T follicular helper cell (primary cell): ENCODE measurements around the gene SYTL1.
A peak's percentile ranks its signal among the peaks of the same experiment; 100 is the strongest.
"Not testable (repeated sequence)": the region's sequence is repeated elsewhere in the genome, so short reads cannot be mapped to it uniquely, and the experiment has no call there.

Source experiments
- DNase-seq: peaks from one replicate; pipeline ENCODE4 v3.0.0-alpha.2; 2020; ENCODE audit warnings: low read depth

Gene SYTL1

DNA sequence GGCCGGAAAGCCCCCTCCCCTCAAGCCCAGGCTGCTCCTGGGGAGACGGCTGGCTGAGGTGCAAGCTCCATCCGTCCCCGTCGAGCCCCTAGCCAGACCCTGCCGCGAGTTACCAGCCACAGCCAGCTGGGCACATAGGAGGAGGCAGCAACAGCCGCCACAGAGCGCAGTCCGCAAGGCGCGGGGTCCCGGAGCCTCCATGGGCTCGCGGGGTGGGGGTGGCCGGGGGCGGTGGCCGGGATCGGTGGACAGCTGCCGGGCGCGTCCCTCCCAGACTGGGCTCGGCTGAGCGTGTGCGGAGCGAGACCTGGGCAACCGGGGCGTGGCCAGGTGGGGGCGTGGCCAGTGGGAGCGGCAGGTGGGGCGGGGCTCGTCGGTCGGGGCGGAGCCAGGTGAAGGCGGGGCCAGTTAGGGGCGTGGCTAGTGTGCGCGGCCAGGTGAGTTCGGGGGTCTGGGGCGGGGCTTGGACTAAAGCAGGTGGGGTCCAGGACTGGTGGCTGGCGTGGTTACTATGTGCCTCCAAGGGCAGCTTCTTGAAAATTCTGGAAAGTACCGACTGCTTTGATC lies 41.3 kb downstream of the SYTL1 start, which contains the start of gene CD164L2:
Gene CD164L2, minus strand, starts transcription at position 295 of the 567 bp plus-strand sequence. Its CDS starts 94 bp downstream, at position 201.
- peak; percentile 40 for DNase-seq

DNA sequence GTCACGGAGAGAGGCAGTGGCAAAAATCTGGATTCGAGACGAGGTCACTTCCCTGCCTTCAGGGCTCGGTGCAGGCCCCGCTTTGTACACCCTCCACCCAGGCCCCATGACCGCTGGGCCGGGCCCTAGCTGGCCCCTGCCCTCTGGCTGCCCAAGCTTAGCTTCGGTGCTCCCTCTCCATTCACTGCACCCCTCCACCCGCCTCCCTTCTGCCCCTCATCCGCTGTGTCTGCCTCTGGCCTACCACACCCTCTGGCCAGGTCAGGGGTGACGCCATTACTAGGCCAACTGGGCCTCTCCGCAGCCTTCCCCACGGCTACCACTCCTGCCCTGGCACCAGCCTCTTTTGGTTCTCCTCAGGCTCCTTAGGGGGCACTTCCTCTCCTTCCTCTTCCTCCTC lies 41.8 kb downstream of the SYTL1 start:
- no peak for DNase-seq

DNA sequence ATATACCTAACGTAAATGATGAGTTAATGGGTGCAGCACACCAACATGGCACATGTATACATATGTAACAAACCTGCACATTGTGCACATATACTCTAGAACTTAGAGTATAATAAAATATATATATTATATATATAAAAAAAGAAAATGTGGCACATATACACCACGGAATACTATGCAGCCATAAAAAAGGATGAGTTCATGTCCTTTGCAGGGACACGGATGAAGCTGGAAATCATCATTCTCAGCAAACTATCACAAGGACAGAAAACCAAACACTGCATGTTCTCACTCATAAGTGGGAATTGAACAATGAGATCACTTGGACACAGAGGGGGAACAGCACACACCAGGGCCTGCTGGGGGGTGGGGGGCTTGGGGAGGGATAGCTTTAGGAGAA lies 43.0 kb downstream of the SYTL1 start:
- not testable (repeated sequence) for DNase-seq

- peak; percentile 67 for DNase-seq
Observed at GRCh38 chr1:27388337-27389005, 46.6 kb downstream of the SYTL1 start.

DNA sequence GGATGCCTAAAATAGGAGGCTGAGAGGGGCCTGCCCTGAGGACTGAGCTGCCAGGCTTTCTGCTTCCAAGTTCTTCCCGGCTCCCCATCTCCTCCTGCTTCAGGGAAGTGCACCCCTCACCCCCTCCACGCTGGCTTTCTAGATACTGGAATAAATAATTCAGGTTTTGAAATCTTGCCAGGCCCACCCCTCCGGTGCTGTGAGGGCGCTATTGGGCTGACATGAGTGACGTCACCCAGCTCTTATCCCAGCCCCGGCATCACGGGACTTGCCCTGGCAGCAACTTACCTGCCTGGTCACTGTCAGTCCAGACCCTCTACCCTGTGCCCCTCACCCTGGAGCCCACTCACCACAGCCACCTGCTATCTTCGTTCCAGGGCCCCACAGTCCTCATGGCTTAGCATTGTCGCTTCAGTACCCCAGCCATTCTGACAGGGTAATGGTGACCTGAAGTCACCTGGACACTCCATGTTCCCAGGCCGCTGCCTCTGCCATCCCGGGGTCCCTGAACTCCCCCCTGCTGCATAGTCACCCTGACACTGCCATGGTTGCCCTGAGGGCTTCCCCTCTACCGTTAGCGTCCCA lies 49.8 kb downstream of the SYTL1 start:
- DNase-seq, result no peak

DNA sequence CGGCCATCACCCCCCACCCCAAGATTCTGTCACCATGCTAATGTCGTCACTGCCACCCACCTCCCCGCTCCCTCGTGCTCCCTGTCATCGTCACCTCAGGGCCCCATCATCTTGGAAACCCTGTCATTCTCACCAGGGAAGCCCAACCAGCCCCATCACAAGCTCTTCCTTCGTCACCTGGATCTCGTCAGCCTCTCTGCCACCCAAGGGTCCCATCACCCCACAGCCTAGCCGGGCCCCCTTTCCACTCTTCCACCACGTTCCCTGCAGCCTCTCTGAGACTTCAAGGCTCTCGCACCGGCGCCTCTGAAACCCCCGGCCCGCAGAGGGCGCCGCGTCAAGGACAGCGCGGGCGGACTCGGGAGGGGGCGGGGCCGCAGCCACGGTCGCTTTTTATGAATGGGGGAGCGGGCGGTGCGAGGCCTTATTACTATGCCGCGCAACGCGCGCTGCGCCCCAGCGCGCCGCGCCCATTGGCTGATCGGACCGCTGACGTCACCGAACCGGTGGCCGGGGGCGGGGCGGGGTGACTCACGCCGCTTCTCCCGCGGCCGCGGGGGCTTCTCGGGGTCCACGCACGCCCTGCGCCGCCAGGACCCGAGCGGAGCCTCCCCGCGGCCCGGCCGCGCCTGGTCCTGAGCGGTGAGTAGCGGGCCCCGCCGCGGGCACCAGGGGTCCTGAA lies 50.4 kb downstream of the SYTL1 start, which contains the start of gene GPR3:
Gene GPR3, plus strand, starts transcription at position 527 of the 682 bp plus-strand sequence. CDS start 1,177 bp downstream, outside the sequence.
- peak; percentile 92 for DNase-seq

GRCh38 chr1:27392778-27393635 lies 51.2 kb downstream of the SYTL1 start:
- no peak for DNase-seq

- DNase-seq, result no peak
Observed at GRCh38 chr1:27393641-27394281, 51.9 kb downstream of the SYTL1 start.

DNA sequence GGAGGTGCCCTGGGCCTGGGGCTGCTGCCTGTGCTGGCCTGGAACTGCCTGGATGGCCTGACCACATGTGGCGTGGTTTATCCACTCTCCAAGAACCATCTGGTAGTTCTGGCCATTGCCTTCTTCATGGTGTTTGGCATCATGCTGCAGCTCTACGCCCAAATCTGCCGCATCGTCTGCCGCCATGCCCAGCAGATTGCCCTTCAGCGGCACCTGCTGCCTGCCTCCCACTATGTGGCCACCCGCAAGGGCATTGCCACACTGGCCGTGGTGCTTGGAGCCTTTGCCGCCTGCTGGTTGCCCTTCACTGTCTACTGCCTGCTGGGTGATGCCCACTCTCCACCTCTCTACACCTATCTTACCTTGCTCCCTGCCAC lies 52.4 kb downstream of the SYTL1 start:
- DNase-seq, result no peak

DNA sequence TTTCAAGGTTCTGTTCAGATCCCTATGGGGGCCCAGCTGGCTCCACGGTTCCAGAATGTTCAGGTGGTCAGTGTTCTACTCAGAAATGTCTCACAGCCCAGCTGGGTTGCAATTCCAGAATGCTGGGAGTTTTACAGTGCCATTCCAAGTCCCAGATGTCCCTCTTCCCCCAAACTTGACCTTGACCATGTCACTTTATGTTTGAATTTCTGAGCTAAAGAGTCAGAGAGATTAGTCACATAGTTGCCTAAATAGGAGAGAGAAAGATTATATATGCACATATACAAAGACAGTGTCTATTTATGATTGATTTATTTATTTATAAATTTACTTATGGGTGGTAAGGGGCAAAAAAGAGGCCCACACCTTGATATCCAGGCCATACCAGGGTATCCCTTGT lies 53.1 kb downstream of the SYTL1 start:
- DNase-seq, result no peak

- DNase-seq, result peak; percentile 70
Observed at GRCh38 chr1:27395441-27396195, 53.8 kb downstream of the SYTL1 start.

DNA sequence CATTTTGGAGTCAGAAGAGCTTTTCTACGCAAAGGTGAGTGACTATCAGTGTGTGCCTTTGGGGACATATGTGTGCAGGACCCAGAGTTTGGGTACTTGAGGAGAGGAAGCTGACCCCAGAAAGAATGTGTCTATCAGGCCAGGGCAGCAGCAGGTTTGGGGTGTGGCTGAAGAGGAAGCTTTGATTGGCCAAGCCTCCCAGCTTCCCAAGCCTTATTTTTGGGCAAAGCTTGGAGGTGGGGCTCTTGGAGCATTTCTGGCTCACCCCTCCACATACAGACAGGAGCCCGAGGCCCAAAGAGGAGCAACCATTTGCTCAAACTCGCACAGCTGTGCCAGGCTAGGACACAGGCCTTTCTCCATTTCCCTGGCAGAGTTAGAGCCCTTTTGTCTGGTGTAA lies 55.3 kb downstream of the SYTL1 start:
- DNase-seq, result no peak

DNA sequence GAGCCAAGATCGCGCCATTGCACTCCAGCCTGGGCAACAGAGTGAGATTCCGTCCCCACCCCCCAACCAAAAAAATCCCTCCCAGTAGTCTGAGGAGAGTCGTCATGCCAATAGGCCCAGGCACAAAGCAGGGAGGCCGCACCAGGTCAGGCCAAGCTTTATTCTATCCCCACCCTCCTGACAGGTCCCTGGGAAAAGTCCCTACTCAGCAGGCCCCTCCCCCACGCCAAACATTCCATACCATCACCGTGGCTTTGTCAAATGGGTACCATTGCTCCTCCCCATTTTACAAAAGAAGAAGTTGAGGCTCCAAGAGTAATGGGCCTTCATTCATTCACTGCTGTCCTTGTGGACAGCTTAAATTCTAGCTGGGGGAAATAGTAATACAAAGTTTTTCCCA lies 55.9 kb downstream of the SYTL1 start:
- DNase-seq, result no peak

GRCh38 chr1:27398405-27399149 lies 56.8 kb downstream of the SYTL1 start:
- DNase-seq, result no peak

- DNase-seq, result no peak
Observed at GRCh38 chr1:27399251-27400025, 57.6 kb downstream of the SYTL1 start.

DNA sequence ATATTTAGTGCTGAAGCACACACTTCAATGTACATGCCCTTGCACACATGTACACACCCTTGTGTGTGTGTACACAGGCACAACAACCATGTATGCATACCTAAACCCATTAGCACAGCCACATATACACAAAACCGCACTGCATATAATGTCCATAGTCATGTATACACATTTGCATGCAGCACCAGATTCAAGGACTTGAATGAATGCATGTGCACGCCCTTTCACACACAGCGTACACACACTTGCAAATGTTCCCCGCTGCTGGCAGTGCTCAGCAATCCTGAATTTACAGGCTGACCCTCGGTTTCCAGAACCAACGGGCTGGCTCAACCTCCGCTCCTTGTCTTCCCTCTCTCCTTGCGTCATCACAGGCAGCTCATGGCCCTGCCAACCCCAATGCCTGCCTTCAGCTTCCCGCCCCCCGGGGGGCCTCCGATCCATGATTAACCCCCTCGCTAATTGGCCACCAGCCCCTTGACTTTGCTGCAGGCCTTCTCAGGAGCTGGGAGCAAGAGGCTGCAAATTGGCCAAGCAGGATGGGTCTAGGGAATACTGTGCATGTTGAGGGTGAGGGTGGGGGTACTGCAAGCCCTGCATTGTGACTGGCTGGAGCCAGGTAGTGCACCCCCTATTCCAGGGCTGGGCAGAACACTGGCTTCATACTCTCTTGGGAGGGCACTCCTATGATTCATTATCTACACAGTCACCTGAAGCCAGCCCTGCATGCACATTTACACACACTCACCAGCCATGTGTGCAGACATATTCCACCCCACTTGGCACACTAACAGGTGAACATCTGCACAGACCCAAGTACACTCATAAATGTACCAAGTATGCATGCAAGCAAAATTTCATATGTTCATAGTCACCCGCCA lies 58.5 kb downstream of the SYTL1 start:
- DNase-seq, result no peak

- no peak for DNase-seq
Observed at GRCh38 chr1:27400963-27401341, 59.1 kb downstream of the SYTL1 start.

DNA sequence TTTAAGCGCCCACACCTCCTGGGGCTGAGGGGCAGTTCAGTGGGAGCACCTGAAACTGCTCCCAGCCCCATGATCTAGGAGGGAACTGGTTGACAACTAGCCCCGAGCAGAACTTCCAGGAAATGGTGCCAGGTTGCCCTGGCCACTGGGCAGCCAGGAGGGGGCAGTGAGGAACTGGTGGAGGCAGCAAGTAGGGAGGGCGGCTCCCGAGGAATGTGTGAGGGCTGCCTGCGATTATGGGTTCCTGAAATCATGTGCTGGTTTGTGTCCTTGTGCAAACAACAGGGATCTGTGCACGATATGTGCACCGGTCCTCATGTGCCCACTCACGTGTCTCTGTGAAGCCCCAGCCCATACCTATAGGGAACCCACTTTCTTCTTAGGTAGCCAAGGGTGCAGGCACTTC lies 60.5 kb downstream of the SYTL1 start:
- DNase-seq, result no peak
